SW480 (cell line): Measurements from ENCODE around the gene RGS16.

Source experiments
- DNase-seq: peaks from one replicate; pipeline ENCODE4 v3.0.0-alpha.2; 2016; ENCODE audit warnings: low spot score

Gene RGS16

GRCh38 chr1:182608845-182609610, 4.8 kb upstream of the RGS16 start:
- no peak for DNase-seq

GRCh38 chr1:182608236-182608635, 4.0 kb upstream of the RGS16 start:
- DNase-seq, result no peak

- no peak for DNase-seq
Measured at GRCh38 chr1:182607566-182607965, 3.4 kb upstream of the RGS16 start.

GRCh38 chr1:182603646-182604174, 479 bp downstream of the RGS16 start:
- DNase-seq, result peak; percentile 48

GRCh38 chr1:182602935-182603645, 1.1 kb downstream of the RGS16 start:
- no peak for DNase-seq

GRCh38 chr1:182601913-182602312, 2.3 kb downstream of the RGS16 start:
- DNase-seq, result no peak

- DNase-seq, result peak; percentile 77
Measured at GRCh38 chr1:182601416-182601786, 2.8 kb downstream of the RGS16 start.

GRCh38 chr1:182600745-182601415, 3.3 kb downstream of the RGS16 start:
- no peak for DNase-seq

GRCh38 chr1:182600036-182600713, 4.0 kb downstream of the RGS16 start:
- DNase-seq, result no peak

- DNase-seq, result no peak
Measured at GRCh38 chr1:182599339-182599738, 4.8 kb downstream of the RGS16 start.

GRCh38 chr1:182598296-182598695, 5.9 kb downstream of the RGS16 start:
- no peak for DNase-seq

- no peak for DNase-seq
Measured at GRCh38 chr1:182596934-182597333, 7.3 kb downstream of the RGS16 start.

- DNase-seq, result peak; percentile 50
Measured at GRCh38 chr1:182595641-182596240, 8.4 kb downstream of the RGS16 start.

GRCh38 chr1:182589931-182590330, 14.3 kb downstream of the RGS16 start:
- no peak for DNase-seq

- no peak for DNase-seq
Measured at GRCh38 chr1:182589520-182589919, 14.7 kb downstream of the RGS16 start.

- peak; percentile 41 for DNase-seq
Measured at GRCh38 chr1:182588500-182589396, 15.4 kb downstream of the RGS16 start, which contains the start of gene RNASEL. RNASEL (minus strand) TSS chr1:182589256; CDS start chr1:182586806, 2,450 bp downstream.

- no peak for DNase-seq
Measured at GRCh38 chr1:182587666-182588499, 16.3 kb downstream of the RGS16 start.

GRCh38 chr1:182587093-182587492, 17.1 kb downstream of the RGS16 start:
- DNase-seq, result no peak

GRCh38 chr1:182586380-182586779, 17.8 kb downstream of the RGS16 start:
- DNase-seq, result no peak

- no peak for DNase-seq
Measured at GRCh38 chr1:182584746-182585145, 19.4 kb downstream of the RGS16 start.
